Cardiac septum (tissue), 1 donor: ENCODE results near the gene GSTM4. TPM values are rescaled to one million over a fixed set of nuclear protein-coding genes. Genes with fewer than 3 reads are reported as not detected.

ENCODE experiments used
- DNase-seq: peaks from one replicate; pipeline ENCODE4 v3.0.0-alpha.2; 2020; ENCODE audit warnings: low spot score
- intact Hi-C: fragments of 100-400 bp; cut with DNase I; formaldehyde crosslinking; loops from one replicate; pipeline ENCODE4 v1.14.0; 2022
- total RNA-seq: library from RNA; stranded (reverse); fragmentation: NEBNext Ultra II Directional; extraction: Animal tissue kit (Norgen Biotek cat#: 25700); gene quantifications from one replicate; pipeline ENCODE4 v1.2.1, GENCODE V29; 2021
- donor health status: DM: no; HTN: no; CAD: no.

GSTM4 gene
- total RNA-seq, 1 donor from 2014 or later: 33.0 TPM

DNA sequence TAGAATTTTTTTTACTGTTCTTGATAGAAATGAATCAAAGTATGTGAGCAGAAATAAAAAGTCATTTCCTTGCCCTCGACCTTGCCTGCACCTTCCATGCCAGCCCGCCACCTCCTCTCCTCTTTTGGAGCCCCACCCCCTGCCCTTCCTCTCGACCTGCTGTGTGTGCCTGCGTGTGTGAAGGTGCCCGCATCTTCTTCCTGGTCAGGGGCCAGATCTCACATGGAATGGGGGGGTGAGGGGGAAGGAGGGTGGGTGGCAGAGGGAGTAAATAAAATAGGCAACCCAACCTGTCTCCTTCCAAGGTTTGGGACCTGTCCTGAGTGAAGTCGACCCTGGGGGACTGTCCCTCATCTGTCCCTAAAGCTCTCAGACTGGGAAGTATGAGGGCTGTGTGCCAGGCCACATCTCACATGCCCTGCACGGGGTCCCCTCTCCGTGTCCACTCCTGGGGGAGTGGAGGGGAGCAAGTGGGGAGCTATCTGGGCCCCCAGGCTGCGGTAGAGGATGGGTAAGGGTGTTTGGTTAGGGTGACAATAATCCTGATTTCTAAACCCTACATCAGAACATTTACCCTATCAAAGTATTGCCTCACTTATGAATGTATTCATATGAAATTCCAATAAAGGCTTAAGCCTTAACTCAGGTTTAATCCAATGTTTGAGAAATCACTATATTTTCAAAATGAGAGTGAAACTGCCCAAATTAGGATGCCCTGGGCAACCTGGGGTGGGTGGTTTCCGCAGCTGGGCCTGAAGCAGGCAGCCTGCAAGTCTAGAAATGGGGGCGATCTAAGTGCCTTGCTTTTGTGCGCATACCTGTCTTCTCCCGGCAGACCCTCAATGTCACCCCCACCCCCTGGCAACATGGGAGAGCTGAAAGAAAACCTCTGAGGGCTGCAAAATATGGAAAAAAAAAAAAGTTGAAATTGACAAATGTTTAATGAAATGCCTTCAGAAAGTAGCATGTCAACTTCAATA is 20.8 kb upstream of the GSTM4 start:
- no peak for DNase-seq
- intact Hi-C loops: no loop called here

DNA sequence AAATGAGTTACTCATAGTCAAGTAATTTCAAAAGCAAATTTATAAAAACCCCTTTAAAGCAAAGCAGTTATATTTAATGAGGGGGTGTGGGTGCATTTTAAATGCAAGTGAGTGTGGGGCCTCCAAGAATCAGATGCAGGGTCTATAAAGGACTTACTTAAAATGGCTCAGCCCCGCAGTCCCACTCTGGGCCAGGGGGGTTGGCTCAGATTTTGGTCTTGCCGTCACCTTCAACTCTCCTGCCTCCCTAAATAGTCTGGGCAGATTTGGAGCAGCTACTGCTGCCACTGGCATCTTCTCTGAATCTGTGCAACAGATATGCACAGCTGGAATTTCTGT is 20.1 kb upstream of the GSTM4 start:
- DNase-seq: no peak
- intact Hi-C loops: no loop called here

DNA sequence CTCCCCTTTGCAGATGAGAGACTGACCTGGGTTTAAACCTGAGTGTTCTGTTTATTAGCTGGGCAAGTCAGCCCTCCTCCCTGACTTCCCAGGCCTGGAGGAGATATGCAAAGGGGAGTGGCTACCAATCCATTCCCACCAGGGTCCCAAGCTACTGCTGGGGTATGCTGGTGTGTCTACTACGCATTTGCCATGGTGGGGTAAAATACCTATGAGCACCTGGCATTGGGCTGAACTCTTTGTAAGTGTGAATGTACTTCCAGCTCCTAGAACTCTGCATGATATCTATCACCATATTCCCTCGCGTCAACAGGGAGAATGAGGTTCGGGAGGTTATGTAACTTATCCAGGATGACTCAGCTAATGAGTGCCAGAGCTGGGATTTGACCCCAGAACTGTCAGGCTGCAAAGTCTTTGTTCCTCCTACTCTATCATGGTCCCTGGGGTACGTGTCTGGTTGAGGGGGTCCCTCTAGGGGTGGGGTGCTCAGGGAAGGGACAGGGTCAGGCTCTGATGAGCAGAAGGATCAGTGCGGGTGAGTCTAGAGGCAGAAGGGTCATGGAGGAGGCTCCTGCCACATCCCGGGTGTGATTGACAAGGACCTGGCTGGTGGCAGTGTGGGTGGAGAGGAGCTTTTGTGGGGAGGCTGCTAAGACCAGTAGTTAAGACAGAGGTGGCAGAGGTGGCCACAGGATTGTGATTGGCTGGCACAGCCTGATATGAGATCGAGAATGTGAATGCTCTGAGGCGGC is 19.5 kb upstream of the GSTM4 start:
- no peak for DNase-seq
- intact Hi-C loops: no loop called here

DNA sequence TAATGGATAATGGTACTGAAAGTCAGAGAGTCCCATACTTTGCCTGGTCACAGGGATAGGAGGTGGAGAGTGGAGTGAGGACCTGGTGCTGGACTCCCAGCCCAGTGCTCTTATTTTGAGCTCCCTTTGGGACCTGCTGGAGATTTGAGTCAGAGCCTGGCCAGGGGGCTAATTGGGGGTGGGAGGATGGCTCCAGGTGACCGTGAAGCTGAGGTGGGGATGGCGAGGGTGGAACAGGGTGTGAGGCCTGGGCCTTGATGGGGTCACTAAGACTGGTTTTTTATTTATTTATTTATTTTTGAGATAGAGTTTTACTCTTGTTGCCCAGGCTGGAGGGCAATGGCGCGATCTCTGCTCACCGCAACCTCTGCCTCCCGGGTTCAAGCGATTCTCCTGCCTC is 18.5 kb upstream of the GSTM4 start:
- DNase-seq: no peak
- intact Hi-C loops: no loop called here

DNA sequence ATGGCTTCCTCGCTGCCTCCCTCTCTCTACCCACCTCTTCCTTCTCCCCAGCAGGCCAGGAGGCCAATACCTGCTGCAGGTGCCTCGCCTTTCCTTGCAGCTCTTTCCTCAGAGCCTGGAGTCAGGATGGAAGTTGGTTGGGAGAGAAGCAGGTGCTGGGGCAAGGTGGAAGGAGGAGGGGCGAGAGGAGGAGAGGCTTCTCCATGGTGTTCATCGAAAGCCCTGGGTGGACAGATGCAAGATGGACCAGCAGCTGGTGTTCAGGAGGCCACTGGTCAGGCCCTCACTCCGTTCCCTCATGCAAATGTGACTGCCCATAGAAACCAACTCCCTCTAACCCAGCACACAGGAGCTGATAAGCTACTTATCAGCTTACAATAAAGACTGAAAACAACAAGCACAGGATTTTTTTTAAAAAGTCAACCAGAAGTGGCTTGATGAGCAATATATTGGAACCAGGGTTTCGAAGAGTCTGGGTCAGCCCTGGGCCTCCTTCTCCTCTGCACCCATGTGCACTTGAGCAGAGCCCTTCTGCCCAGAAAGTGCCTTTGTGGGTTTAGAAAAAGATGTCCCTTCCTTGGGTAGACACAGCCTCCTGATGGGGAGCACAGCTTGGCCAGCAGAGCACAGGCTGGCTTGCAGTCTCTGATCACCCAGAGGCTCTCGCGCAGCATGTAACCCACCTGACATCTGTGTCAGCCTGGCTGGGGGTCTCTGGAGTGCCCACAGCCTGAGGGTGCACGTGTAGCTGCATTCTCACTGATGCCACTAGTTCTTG is 16.6 kb upstream of the GSTM4 start:
- intact Hi-C loops: no loop called here
- DNase-seq: no peak

DNA sequence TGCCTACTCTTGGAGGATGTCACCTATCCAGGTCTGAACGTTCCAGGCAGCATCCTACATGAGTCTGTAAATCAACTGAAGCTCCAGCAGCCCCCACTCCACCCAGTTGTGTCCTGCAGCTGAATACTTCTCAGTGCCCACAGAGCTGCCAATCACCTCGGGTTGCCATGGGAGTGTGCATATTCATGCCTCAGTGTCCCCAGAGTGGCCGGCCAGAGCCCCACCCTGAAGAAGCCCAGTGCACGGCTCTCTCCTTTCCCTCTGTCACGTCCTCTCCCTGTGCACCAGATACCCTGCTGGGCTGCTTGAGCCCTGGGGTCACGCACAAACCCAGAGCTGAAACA is 16.1 kb upstream of the GSTM4 start:
- no peak for DNase-seq
- intact Hi-C loops: loop anchor here (5.0 kb wide), 2 partner anchors 47 to 342 kb away; partner anchors contain the start of genes AHCYL1 and GSTM1

DNA sequence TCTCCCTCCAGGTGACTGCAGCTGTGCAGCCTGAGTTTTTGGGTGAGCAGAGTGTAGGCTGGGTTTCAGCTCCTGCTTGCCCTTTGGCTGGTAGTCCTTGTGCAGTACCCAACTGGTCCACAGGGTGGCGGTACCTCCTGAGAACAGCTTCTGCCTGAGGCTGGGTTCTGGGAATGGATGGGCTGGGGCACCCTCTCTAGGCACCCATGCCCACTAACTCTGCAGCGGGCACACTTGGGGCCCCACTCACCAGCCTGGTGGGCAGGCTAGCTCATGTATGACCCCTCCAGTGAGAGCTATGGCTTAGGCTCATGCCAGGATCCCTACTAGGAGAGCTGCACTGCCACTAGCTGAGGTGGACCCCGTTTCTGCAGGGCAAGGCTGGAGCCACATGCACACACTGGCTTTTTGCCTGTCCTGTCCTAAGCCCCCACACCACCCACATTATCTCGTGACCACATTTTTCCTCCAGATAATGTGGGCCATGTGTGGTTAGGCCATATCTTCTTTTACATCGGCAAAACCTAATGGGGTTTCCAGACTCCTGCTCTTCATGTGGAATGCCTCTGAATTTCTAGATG is 15.5 kb upstream of the GSTM4 start:
- intact Hi-C loops: loop anchor here (5.0 kb wide), 2 partner anchors 47 to 342 kb away; partner anchors contain the start of genes AHCYL1 and GSTM1

DNA sequence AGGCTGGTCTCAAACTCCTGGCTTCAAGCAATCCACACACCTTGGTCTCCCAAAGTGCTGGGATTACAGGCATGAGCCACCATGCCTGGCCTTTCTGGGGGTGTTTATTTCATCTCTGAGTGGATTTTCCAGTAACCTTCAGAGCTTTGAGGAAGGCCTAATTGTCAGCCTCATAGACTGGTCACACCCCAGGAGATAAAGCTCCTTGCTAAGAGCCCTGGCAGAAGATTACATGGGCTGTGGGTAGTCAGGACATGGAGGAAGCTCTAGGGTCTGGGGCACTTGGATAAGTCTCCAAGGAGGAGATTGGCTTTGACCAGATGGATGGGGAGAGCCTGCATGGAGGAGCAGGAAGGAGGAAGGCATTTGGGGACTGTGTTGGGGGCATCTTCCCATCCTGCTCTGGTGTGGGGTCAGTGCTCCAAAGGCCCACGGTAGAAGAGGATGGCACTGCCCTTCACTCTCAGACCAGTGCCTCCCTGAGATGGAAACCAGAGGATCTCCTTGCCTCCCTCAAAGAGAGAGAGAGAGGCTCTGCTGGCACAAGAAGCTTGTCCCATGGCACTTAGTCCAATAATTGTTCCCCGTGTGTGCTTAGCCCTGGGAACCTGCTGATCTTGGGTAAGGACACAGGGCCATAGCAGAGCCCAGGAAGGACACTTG is 14.7 kb upstream of the GSTM4 start:
- DNase-seq: no peak
- intact Hi-C loops: loop anchor here (5.0 kb wide), 2 partner anchors 46 to 341 kb away; partner anchors contain the start of genes AHCYL1 and GSTM1

More for the DNA sequence above, 15.5 kb upstream of the GSTM4 start:
- DNase-seq: peak; percentile 92

DNA sequence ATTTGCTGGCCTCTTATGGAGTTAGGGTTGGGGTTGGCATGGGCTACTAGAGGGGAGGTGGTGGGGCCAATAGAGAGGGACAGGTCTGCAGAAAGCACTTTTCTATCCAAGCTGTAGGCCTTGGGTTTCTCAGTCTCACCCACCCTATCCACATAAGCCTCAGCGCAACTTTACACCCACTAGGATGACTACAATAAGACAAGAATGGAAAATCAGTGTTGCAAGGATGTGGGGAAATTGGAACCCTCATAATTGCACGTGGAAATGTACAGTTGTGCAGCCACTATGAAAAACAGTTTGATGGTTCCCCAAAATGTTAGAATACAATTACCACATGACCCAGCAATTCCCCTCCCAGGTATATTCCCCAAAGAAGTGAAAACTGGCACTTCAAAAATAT is 14.0 kb upstream of the GSTM4 start:
- no peak for DNase-seq
- intact Hi-C loops: loop anchor here (5.0 kb wide), 2 partner anchors 45 to 340 kb away; partner anchors contain the start of genes AHCYL1 and GSTM1

DNA sequence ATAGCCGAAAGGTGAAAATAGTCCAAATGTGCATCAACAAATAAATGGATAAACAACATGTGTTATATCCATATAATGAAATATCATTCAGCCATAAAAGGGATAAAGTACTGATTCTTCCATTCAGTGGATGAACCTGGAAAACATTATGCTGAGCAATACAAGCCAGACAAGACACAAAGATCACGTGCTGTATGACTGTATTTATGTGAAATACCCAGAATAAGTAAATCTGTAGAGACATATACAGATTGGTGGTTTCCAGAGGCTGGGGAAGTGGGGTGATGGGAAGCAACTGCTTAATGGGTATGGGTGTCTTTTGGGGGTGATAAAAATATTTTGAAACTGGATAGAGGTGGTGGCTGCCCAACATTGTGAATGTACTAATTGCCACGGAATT is 13.3 kb upstream of the GSTM4 start:
- intact Hi-C loops: loop anchor here (1.0 to 5.0 kb wide), 3 partner anchors 45 to 340 kb away; partner anchors contain the start of genes AHCYL1 and GSTM1
- no peak for DNase-seq

DNA sequence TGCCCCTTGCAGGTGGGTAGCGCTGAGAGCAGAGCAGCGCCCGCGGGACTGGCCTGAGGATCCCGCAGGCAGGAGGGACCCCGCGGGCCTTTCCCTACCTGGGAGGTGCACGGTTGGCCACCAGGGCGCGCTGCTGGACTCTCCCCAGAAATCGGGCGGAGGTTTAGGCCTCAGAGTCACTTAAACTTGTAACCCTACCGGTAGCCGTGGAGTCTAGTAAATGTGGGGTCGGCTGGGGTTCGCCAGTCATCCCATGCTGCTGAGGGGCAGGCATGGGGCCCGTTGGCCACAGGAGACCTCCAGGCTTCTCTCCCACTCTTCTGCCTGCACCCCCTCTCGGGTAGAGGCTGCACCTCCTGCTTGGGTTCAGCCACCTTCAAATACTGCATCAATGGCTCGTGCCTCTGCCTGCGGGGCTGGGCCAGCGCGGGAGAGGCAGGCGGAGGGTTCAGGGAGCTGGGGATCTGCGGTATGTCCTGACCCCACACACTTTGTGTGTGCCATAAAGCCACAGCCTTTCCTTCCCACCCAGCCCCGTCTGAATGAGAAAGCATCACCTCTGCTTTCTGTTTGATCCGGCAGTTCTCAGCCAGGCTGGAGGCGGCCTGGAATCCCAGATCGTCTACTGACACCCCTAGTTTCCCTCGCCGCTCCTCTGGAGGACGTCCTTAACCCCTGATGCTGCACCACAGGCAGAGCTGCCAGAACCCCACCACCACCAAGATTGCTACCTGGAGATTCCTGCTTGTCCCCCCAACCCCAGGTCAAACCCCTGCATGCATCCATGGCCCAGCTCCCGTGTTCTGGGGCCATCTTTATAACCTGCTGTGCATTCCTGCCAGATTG is 12.3 kb upstream of the GSTM4 start:
- intact Hi-C loops: loop anchor here (1.0 to 5.0 kb wide), 3 partner anchors 44 to 339 kb away; partner anchors contain the start of genes AHCYL1 and GSTM1
- peak; percentile 93 for DNase-seq

DNA sequence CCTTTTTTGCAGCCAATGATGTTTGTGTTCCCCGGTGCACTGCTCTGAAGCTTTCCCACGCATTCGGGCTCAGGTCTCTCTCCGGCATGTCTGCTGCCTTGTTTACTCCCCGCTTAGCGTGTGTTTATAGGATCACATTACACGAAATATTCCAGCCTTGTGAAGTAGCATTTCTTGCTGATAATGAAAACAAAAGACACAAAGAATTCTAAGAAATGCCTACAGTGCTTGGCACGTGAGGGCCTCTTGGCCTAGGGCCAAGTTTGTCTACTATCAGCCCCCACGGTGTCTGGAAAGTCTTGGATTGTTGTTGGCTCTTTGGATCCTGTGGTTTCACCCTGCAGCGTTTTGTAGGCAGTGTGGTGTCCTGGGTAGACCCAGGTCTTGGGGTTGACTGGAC is 11.2 kb upstream of the GSTM4 start:
- no peak for DNase-seq

DNA sequence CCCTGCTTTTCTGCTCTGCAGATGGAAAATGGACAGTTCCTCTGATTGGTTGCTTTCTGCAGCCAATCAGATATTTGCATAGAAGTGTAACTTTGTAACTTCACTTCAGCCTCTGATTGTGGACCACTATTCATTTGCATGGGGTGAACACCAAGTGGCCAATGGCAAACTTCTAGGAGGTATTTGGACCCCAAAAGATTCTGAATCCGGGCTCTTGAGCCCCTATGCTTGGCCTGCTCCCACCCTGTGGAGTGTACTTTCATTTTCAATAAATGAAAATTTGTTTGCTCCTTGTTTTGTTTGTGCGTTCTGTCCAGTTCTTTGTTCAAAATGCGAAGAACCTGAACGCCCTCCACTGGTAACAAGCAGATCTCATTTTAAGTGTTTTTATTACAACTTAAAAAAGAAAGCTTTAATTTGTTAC is 6.4 kb upstream of the GSTM4 start:
- DNase-seq: no peak
- intact Hi-C loops: no loop called here

More for the DNA sequence above, 11.2 kb upstream of the GSTM4 start:
- intact Hi-C loops: loop anchor here (5.0 kb wide), 2 partner anchors 43 to 338 kb away; partner anchors contain the start of genes AHCYL1 and GSTM1

DNA sequence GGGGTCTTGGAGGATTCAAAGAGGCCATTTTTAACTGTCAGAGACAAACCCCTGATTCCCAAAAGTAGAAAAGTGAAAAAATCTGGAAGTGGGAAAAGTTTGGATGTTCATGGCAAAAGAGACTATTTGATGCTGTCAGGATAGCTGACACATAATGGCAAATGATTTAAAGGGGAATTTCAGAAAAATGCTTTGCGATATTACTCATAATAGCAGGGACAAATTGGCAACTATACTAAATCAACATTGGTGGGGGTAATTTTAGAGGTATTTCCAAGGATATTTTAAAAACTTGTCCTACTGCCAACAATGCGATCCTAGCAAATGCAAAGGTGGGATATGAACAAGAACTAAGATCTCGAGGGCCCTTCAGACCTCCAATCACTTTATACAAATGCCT is 5.3 kb upstream of the GSTM4 start:
- DNase-seq: no peak
- intact Hi-C loops: no loop called here

DNA sequence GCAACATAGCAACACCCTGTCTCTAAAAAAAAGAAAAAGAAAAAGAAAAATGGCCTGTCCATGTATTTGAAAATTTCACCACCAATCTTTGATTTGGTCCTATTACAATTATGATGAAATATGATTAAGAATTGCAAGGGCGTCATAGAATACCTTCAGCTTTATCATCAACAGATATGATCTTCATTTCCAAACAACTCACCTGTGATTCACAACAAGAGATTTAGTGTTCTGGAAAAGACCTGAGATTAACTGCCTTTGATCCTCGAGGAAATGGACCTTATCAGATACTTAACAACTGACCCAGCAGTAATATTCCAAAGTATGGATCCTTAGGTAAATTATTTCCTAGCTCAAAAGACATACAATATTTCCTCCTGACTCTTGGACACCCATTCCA is 3.5 kb upstream of the GSTM4 start:
- intact Hi-C loops: no loop called here

DNA sequence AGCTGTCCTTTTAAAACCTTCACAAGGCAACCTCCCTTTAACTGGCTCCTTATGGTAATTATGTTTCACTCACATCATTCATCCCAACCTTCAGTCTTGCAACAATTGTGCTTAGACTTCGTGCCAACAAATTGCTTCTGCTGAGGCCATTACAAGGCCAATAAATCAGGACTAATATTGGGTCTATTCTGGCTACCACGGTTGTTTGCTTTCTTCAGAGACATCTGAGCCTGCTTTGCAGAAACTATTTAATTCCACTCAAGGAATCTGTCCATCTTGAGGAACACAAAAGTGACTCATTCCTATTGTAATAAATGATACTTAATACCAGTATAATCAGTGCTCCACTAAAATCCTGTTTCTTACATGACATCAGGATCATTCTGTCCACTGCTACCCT is 2.6 kb upstream of the GSTM4 start:
- intact Hi-C loops: no loop called here
- no peak for DNase-seq

More for the DNA sequence above, 3.5 kb upstream of the GSTM4 start:
- no peak for DNase-seq

DNA sequence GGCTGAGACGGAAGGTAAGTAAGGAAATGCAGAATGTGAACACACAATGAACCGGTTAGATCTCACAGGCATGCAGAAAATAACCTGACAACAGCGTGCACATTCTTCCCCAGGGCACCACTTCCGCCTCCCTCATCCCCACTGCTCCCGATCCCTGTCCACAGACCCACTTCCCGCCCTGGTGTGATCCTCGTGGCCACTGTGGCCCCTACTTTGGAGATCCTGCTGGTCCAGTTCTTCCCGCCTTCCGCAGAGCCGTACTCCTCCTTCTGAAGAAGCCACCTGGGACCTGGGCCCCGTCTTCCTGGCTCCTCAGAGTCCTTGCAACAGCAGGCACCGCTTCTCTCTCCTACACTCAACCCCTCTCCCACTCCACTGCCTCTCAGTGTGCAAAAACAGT is 1.4 kb upstream of the GSTM4 start:
- no peak for DNase-seq
- intact Hi-C loops: no loop called here

DNA sequence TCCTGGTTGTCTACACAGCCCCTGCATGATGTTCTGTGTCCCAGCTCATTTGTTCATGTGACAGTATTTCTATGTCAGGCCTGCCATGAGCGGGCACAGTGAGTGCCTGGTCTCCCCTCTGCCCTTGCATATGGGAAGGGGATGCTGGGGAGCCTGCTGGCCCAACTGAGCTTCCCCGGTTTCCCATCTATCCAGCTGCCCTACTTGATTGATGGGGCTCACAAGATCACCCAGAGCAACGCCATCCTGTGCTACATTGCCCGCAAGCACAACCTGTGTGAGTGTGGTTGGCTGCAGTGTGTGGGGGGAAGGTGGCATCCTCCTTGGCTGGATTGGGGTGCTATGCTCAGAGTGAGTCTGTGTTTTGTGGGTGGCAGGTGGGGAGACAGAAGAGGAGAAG is 1.5 kb downstream of the GSTM4 start:
- no peak for DNase-seq
- intact Hi-C loops: loop anchor here (5.0 kb wide), 1 partner anchor 115 kb away; no protein-coding TSS in a partner anchor
